Epithelial cell of proximal tubule (primary cell): Measurements from ENCODE around the gene KCNMA1. TPM values are rescaled to one million over a fixed set of nuclear protein-coding genes. Genes with fewer than 3 reads are reported as not detected.

Experiments
- DNase-seq: peaks from one replicate; pipeline ENCODE4 v3.0.0-alpha.2; 2011; ENCODE audit warnings: low read depth
- H3K4me3 ChIP-seq: 2 replicates; pipeline ENCODE4 v1.5.1; 2011; ENCODE audit warnings: low read depth, mild to moderate bottlenecking, low read length
- CTCF ChIP-seq: conservative IDR thresholded peaks from 2 replicates; pipeline ENCODE4 v1.5.1; 2012; ENCODE audit warnings: low read depth, mild to moderate bottlenecking, low read length
- total RNA-seq: library from RNA; depleted of rRNA; stranded (reverse); fragments of >200 nt; gene quantifications from 2 replicates; pipeline ENCODE4 v1.2.3, GENCODE V29; 2015

Gene KCNMA1
- total RNA-seq, 1 donor from 2014 or later, result 12.5 TPM

GRCh38 chr10:77505431-77506334 is 131.9 kb downstream of the KCNMA1 start:
- no peak for TF ChIP-seq CTCF
- peak; percentile 85 for DNase-seq
- no peak overlapping the region for H3K4me3 ChIP-seq

- TF ChIP-seq CTCF, result peak; percentile 37
These were observed 132.7 kb downstream of the KCNMA1 start for GRCh38 chr10:77504873-77505257.

GRCh38 chr10:77504196-77504872 is 133.3 kb downstream of the KCNMA1 start:
- TF ChIP-seq CTCF, result no peak
- no peak overlapping the region for H3K4me3 ChIP-seq
- peak; percentile 76 for DNase-seq

More at GRCh38 chr10:77504873-77505257, 132.7 kb downstream of the KCNMA1 start:
- DNase-seq, result peak; percentile 89
- no peak overlapping the region for H3K4me3 ChIP-seq

GRCh38 chr10:77501846-77502261 is 135.8 kb downstream of the KCNMA1 start:
- TF ChIP-seq CTCF, result peak; percentile 10
- no peak overlapping the region for H3K4me3 ChIP-seq
- DNase-seq, result no peak

GRCh38 chr10:77501152-77501845 is 136.3 kb downstream of the KCNMA1 start:
- DNase-seq, result no peak
- no peak overlapping the region for H3K4me3 ChIP-seq
- TF ChIP-seq CTCF, result no peak

- DNase-seq, result no peak
- no peak overlapping the region for H3K4me3 ChIP-seq
- no peak for TF ChIP-seq CTCF
These were observed 136.9 kb downstream of the KCNMA1 start for GRCh38 chr10:77500754-77501151.
